HFFc6 (cell line): ENCODE measurements around the gene PXT1. TPM values are rescaled to one million over a fixed set of nuclear protein-coding genes. Genes with fewer than 3 reads are reported as not detected.
"Not testable (repeated sequence)": the region's sequence is repeated elsewhere in the genome, so short reads cannot be mapped to it uniquely, and the experiment has no call there.

Source experiments
- DNase-seq: peaks from one replicate; pipeline ENCODE4 v3.0.0-alpha.2; 2018
- H3K27ac Mint-ChIP-seq: 2 replicates; pipeline ENCODE4 v1.8.0; 2020; ENCODE audit warnings: mild to moderate bottlenecking, mixed read lengths
- H3K27me3 Mint-ChIP-seq: 2 replicates; pipeline ENCODE4 v1.8.0; 2021; ENCODE audit warnings: mild to moderate bottlenecking, moderate library complexity, mixed read lengths; ENCODE audit not compliant: insufficient read depth
- H3K36me3 Mint-ChIP-seq: 2 replicates; pipeline ENCODE4 v1.8.0; 2021; ENCODE audit warnings: low read depth, mixed read lengths
- H3K4me1 Mint-ChIP-seq: 2 replicates; pipeline ENCODE4 v1.8.0; 2020; ENCODE audit warnings: low read depth, mixed read lengths
- H3K4me3 Mint-ChIP-seq: 2 replicates; pipeline ENCODE4 v1.8.0; 2020; ENCODE audit warnings: mild to moderate bottlenecking, moderate library complexity, mixed read lengths
- H3K9me3 Mint-ChIP-seq: 2 replicates; pipeline ENCODE4 v1.8.0; 2020; ENCODE audit warnings: mild to moderate bottlenecking, mixed read lengths
- total RNA-seq, 6 experiments: library from RNA; stranded (reverse); fragmentation: NEBNext Ultra II Directional; extraction: Animal tissue kit (Norgen Biotek cat#: 25700); gene quantifications; 2 replicates in 1 of 6; 3 replicates in 5 of 6; pipeline ENCODE4 v1.2.3, GENCODE V29; 2021
- TF ChIP-seq, protein P1 (sequence below): fragments of 200-600 bp; sonication (generic); IDR thresholded peaks from 2 replicates; pipeline ENCODE4 v1.5.0; 2021; ENCODE audit warnings: antibody characterized with exemption, mild to moderate bottlenecking

The PXT1 gene
- total RNA-seq, 6 experiments from 2014 or later: 0.09 to 0.12 (median 0.09) TPM; not detected in 3

GRCh38 chr6:36422714-36423100 lies 19.9 kb downstream of the PXT1 start:
- Mint-ChIP-seq H3K9me3 (no peaks in the 10 kb centered on the region), H3K4me1 (peaks cover 25% of the 10 kb centered on the region), H3K4me3 (peak overlapping the region; percentile 84), H3K27me3 (no peaks in the 10 kb centered on the region), H3K27ac (peak overlapping the region; percentile 77), H3K36me3 (no peaks in the 10 kb centered on the region)
- TF ChIP-seq, protein P1, sequence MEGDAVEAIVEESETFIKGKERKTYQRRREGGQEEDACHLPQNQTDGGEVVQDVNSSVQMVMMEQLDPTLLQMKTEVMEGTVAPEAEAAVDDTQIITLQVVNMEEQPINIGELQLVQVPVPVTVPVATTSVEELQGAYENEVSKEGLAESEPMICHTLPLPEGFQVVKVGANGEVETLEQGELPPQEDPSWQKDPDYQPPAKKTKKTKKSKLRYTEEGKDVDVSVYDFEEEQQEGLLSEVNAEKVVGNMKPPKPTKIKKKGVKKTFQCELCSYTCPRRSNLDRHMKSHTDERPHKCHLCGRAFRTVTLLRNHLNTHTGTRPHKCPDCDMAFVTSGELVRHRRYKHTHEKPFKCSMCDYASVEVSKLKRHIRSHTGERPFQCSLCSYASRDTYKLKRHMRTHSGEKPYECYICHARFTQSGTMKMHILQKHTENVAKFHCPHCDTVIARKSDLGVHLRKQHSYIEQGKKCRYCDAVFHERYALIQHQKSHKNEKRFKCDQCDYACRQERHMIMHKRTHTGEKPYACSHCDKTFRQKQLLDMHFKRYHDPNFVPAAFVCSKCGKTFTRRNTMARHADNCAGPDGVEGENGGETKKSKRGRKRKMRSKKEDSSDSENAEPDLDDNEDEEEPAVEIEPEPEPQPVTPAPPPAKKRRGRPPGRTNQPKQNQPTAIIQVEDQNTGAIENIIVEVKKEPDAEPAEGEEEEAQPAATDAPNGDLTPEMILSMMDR: no peak
- DNase-seq: no peak

DNA sequence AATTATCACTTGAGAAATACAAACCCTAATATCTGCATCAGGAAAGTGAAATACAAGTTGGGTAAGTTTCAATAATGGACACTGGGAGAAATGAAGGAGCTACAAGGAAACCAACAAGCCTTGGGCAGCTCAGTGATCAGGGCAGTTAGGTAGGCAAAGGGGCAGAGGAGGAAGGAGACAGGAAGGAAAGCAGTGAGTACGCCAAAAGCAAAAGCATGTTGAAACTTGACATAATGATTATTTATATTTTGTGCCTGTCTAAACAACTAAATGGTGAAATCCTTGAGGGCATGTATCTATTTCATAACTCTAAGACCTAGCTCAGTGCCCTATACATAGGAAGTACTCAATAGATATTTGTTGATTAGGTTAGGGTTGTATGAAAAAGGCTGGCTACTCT lies 23.3 kb downstream of the PXT1 start:
- Mint-ChIP-seq H3K27ac (no peak overlapping the region), H3K4me1 (peaks cover 24% of the 10 kb centered on the region), H3K27me3 (no peaks in the 10 kb centered on the region), H3K9me3 (no peaks in the 10 kb centered on the region), H3K36me3 (no peaks in the 10 kb centered on the region), H3K4me3 (no peak overlapping the region)
- no peak for DNase-seq
- TF ChIP-seq, protein P1: no peak

- Mint-ChIP-seq H3K27ac (no peak overlapping the region), H3K27me3 (no peaks in the 10 kb centered on the region), H3K4me3 (no peak overlapping the region), H3K4me1 (peaks cover 25% of the 10 kb centered on the region), H3K9me3 (no peaks in the 10 kb centered on the region), H3K36me3 (no peaks in the 10 kb centered on the region)
- TF ChIP-seq, protein P1: no peak
- DNase-seq: no peak
Measured at GRCh38 chr6:36418558-36418957, 24.1 kb downstream of the PXT1 start.

DNA sequence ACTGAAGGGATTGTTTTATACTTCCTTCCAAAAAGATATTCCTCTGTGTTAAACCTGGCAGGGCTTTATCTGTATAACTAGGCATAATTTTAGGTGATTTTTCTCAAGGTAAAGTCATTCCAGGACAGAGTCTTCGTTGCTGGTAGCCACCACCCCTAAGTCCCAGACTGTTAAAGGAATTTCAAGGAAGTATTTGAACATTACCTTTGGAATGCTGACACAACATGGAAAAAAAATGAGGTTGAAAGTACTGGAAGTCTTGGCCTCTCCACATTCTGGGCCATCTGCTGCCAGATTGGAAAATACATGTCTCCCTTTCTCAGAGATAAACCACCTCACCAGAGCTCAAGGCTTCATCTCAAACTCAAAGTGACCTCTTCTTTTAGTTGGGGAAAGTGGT lies 28.2 kb downstream of the PXT1 start:
- H3K27me3 Mint-ChIP-seq: peaks cover 10% of the 10 kb centered on the region
- H3K27ac Mint-ChIP-seq: peak overlapping the region; percentile 47; the same call in 1 of the 2 replicates
- H3K9me3 Mint-ChIP-seq: peaks cover 8% of the 10 kb centered on the region
- peak; percentile 17 for DNase-seq
- H3K4me1 Mint-ChIP-seq: peaks cover 13% of the 10 kb centered on the region
- no peak overlapping the region for H3K4me3 Mint-ChIP-seq
- TF ChIP-seq, protein P1: no peak
- H3K36me3 Mint-ChIP-seq: peaks cover 4% of the 10 kb centered on the region; the same call in 1 of the 2 replicates

DNA sequence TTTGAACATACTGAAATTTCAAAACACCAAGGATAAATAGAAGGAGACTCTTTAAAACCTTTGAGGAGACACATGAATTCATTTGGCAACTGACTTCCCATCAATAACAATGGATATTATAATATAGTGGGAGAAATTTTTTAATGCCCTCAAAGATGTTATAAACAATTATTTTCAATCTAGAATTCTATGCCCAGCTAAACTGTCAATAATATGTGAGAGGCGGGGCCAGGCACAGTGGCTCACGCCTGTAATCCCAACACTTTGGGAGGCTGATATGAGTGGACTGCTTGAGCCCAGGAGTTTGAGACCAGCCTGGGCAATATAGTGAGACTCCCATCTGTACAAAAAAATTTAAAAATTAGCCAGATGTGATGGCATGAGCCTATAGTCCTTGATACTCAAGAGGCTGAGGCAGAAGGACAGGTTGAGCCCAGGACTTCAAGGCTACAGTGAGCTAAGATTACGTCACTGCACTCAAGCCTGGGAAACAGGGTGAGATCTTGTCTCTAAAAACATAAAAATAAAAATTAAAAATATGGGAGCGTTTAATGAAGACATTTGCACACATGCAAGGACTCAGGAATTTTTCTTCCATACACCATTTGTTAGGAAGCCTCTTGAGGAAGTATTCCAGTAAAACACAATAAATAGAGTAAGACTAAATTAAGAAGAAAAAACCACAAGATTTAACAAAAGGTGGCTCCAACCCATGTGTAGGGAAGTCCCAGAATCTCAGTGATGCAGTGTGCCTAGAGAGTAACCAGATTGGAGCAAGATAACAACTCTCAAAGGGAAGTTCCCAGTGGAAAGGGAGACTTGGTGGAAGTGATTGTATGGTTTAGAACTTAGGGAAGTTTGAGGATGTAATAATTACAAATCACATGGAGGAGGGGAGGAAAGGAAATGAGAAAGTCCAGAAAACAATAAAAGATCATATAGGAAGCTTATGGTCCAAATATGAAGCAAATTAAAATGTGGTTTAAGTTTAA lies 28.9 kb downstream of the PXT1 start:
- no peak for DNase-seq
- TF ChIP-seq, protein P1: no peak
- Mint-ChIP-seq H3K27ac (peak overlapping the region; percentile 47; the same call in 1 of the 2 replicates), H3K4me3 (no peak overlapping the region), H3K4me1 (peaks cover 13% of the 10 kb centered on the region), H3K27me3 (peaks cover 13% of the 10 kb centered on the region), H3K36me3 (peaks cover 4% of the 10 kb centered on the region; the same call in 1 of the 2 replicates), H3K9me3 (peaks cover 8% of the 10 kb centered on the region)

DNA sequence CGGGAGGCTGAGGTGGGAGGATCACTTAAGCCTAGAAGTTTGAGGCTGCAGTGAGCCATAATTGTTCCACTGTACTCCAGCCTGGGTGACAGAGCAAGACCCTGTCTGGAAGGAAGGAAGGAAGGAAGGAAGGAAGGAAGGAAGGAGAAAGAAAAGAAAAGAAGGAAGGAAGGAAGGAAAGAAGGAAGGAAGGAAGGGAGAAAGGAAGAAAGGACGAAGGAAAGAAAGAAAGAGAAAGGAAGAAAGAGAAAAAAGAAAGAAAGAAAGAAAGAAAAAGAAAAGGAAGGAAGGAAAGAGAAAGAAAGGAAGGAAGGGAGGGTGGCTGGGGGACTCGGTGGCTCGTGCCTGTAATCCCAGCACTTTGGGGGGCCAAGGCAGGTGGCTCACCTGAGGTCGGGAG lies 32.9 kb downstream of the PXT1 start:
- H3K36me3 Mint-ChIP-seq, H3K27ac Mint-ChIP-seq, H3K9me3 Mint-ChIP-seq, DNase-seq, H3K4me3 Mint-ChIP-seq: not testable (repeated sequence)
- Mint-ChIP-seq H3K4me1 (peaks cover 11% of the 10 kb centered on the region), H3K27me3 (peaks cover 24% of the 10 kb centered on the region)
